GM21360 (cell line): ENCODE results near the gene SELENOO.
"Not testable (repeated sequence)": the region's sequence is repeated elsewhere in the genome, so short reads cannot be mapped to it uniquely, and the experiment has no call there.

Experiments
- ATAC-seq: cut with Tn5 transposase; IDR thresholded peaks from one replicate; pipeline ENCODE4 v1.9.1; 2021; ENCODE audit warnings: mild to moderate bottlenecking, moderate library complexity; ENCODE audit not compliant: unreplicated experiment

The SELENOO gene, protein sequence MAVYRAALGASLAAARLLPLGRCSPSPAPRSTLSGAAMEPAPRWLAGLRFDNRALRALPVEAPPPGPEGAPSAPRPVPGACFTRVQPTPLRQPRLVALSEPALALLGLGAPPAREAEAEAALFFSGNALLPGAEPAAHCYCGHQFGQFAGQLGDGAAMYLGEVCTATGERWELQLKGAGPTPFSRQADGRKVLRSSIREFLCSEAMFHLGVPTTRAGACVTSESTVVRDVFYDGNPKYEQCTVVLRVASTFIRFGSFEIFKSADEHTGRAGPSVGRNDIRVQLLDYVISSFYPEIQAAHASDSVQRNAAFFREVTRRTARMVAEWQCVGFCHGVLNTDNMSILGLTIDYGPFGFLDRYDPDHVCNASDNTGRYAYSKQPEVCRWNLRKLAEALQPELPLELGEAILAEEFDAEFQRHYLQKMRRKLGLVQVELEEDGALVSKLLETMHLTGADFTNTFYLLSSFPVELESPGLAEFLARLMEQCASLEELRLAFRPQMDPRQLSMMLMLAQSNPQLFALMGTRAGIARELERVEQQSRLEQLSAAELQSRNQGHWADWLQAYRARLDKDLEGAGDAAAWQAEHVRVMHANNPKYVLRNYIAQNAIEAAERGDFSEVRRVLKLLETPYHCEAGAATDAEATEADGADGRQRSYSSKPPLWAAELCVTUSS

DNA sequence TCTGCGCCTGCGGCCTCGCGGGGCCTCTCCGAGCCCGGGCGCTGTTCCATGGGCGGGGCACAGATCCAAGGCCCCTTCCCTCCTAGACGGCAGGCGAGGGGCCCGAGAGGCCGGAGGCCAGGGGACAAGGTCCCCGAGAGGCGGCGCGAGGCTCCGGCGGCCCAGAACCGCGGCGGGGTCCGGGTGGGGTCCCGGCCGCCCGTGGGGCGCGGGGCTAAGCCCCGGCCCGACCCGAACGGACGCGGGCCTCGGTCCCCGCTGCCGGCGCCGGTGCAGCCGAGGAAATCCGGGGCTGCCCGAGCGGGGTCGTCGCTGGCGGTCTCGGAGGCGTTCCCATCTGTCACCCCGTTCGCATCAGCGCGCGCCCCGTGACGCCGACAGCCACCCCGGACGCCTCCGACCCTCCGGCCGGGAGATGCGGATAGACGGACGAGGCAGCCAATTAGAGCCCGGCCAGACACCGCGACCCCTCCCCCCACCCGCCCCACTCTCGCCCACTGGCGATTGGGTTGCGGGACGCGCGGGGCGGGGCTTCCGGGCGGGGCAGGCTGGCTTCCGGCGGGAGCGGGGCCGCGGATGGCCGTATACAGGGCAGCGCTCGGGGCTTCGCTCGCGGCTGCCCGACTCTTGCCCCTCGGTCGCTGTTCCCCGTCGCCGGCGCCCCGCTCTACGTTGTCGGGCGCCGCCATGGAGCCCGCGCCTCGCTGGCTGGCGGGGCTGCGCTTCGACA is at the start of gene SELENOO:
TSS of gene SELENOO (plus strand) at position 551 of the 730 bp plus-strand sequence. CDS start at position 577, 26 bp downstream.
- peak; percentile 50 for ATAC-seq

DNA sequence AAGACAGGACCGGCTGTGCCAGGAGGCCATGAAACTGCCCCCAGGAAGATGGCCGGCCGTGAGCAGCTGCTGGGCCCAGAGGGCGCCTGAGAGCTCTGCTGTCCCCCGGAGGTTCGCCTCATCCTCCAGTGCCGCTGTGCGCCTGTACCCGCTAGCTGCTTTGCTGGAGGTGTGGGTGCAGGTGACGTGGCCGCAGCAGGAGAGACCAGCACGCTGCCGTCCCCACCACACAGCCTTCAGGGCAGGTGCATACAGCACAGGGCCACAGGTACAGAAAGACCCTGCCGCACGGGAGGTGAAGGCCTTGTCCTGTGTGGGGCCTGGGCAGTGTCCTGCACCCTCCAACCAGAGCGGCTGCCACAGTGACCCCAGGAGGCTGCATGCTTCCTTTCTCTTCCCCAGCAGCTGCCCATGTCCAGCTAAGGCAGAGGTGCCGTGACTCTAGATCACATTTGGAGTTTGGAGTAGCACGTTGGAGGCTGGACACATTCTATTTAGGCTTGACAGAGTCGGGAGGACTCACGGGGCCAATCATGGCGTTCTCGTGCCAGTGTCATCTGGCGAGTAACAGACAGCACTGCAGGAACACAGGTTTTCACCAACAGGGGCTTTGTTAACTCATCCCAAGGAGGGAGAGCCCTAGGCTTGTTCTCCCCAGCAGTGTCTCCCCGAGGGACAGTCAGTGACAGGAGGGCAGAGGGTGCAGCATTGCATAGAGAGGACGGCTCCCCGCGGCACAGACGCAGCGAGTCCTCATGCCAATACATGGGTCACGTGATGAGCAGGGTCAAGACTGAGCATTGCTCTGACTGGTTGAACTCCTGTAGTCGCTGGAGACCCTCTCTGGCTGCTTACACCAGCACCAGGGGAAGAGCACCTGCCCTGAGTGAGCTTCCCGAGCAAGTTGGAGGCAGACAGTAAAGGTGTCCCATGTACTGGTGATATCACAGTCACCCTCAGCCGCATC is 49.0 kb upstream of the SELENOO start:
- ATAC-seq = no peak

DNA sequence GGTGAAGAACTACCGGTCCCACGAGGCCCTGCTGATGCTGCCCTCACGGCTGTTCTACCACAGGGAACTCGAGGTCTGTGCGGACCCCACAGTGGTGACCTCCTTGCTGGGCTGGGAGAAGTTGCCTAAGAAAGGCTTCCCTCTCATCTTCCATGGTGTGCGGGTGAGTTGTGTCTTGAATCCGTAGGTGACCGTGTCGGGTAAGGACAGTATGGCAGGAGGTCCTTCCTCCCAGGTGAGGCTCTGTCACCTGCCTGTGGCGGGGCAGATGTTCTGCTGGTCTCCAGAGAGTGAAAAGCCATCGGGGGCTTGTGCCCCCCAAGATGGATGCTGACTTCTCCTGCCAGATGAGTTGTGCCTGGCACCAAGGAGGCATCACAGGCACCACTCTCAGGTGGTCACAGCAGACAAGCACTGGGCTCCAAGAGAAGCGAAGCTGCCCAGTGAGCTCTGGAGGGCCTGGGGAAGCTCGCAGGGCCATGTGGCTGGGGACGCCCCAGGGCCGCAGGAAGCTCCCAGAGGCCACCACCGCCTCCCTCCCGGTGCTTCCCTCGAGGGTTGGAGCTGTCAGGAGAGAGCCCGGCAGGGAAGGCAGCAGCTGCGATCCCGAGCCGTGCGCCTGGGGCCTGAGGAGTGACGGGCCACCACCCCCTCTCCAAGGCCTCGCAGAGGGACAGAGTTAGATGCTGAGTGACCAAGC is 47.6 kb upstream of the SELENOO start:
- ATAC-seq = no peak

GRCh38 chr22:50153756-50154140 is 47.1 kb upstream of the SELENOO start:
- no peak for ATAC-seq

GRCh38 chr22:50157709-50158375 is 43.0 kb upstream of the SELENOO start:
- ATAC-seq = no peak

DNA sequence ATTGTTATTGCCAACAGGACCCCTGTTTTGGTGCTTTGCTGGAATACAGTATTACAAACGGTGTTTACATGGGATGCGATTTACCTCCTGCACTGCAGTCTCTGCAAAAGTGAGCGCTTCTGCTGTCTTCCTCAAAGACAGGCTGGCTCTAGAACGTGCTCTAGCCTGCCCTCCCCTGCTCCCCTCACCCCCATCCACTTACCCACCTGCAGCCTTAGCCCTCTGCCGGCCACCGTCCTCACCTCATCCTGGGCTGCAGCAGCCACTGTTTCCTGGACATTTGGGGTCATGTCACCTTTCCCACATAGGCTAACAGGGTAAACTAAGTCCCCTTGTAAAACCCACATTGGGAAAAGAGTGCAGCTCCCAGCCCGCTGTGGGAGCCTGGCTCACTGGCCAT is 39.9 kb upstream of the SELENOO start:
- no peak for ATAC-seq

- ATAC-seq = no peak
Observed at GRCh38 chr22:50161508-50162390, 39.1 kb upstream of the SELENOO start.

DNA sequence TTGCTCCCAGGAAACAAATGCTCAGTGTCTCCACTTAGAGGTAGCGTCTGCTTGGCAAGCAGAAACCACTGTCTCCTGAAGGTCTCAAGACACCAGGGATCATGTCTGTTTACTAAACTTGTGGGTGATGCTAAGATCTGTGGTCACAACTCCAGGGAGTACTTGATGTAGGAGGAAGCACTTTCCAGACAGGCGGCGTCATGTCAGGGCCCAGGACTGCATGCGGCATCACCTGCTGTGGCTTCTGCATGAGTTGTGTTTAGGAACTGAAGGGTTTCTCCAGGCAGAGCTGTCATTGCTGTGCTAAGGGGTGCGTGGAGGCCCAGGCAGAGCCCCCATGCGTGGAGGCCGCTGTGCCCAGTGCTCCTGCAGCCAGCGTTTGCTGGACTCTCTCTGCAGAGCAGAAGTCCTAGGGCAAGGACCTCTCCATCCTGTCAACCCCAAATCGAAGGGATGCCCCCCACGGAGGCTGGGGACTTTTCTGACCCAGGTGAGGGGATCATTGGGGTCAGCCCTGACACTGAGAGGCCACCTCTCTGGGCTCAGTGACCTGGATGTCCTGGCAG is 38.3 kb upstream of the SELENOO start:
- ATAC-seq = no peak

DNA sequence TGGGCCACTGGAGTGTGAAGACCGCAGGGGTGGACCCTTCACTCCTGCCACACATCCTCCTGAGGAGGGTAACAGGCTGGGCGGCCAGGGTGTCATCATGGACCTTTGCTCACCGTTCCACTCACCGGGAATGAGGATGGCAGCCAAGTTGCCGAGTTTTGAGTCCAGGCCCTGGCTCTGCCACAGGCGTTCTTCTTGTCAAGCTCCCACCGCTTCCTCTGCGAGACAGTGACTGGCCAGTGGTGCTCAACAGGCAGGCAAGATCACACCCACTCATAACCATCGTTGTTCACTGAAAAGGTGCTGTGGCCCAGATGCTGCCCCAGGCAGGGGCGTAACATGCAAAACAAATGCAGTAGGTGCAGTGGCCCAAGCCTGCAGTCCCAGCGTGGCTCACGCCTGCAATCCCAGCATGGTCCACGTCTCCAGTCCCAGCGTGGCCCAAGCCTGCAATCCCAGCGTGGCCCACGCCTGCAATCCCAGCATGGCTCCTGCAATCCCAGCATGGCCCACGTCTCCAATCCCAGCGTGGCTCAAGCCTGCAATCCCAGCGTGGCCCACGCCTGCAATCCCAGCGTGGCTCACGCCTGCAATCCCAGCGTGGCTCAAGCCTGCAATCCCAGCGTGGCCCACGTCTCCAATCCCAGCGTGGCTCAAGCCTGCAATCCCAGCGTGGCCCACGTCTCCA is 35.2 kb upstream of the SELENOO start:
- no peak for ATAC-seq

GRCh38 chr22:50167689-50168489 is 32.9 kb upstream of the SELENOO start:
- ATAC-seq = no peak

DNA sequence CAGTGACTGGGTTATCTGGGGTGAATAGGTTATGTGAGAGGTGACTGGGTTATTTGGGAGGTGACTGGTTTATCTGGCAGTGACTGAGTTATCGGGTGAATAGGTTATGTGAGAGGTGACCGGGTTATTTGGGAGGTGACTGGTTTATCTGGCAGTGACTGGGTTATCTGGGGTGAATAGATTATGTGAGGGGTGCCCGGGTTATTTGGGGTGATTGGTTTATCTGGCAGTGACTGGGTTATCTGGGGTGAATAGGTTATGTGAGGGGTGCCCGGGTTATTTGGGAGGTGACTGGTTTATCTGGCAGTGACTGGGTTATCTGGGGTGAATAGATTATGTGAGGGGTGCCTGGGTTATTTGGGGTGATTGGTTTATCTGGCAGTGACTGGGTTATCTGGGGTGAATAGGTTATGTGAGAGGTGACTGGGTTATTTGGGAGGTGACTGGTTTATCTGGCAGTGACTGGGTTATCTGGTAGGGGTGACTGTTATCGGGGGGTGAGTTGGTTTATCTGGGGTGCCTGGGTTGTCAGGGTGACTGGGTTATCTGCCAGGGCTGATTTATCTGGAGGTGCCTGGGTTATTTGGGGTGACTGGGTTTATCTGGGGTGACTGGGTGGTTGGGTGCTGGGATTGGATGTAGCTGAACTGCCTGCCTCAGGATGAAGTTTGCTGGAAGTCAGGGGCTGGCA is 32.2 kb upstream of the SELENOO start:
- not testable (repeated sequence) for ATAC-seq

GRCh38 chr22:50169181-50169759 is 31.5 kb upstream of the SELENOO start:
- ATAC-seq = no peak

GRCh38 chr22:50169774-50170341 is 31.0 kb upstream of the SELENOO start:
- ATAC-seq = no peak

DNA sequence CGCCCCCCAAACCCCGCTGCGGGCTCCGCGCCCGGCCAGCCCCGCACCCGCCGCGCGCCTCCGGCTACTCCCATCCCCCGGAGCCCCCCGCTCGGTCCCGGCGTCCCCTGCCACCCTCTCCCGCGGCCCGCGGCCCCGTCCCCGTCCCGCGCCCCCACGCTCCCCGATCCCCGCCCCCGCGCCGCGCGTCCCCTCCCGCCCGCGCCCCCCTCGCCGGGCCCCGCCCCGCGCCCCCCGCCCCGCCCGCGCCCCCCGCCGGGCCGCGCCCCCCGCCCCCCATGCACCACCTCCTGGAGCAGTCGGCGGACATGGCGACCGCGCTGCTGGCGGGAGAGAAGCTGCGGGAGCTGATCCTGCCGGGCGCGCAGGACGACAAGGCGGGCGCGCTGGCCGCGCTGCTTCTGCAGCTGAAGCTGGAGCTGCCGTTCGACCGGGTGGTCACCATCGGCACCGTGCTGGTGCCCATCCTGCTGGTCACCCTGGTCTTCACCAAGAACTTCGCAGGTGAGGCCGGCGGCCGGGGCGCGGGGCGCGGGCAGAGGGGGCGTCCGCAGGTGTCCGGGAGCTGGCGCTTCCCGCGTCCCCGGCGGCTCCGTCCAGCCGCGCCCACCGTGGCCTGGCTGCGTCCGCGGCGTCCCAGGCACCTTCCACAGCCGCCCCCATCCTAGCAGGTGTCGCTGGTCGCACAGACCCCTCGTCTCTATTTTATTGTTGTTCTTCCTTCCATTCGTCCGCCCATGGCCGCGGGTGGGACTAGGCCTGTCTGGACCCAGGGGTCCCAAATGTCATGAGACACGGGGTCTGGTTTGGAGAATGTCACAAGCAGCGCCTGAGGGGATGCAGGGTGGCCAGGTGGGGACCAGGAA is 30.1 kb upstream of the SELENOO start, which contains the start of gene PANX2:
TSS of gene PANX2 (plus strand) at position 279 of the 866 bp plus-strand sequence. CDS start at position 279, 0 bp downstream.
- no peak for ATAC-seq
